ENCODE measurements around the gene GCNT2. TPM values are rescaled to one million over a fixed set of nuclear protein-coding genes. Genes with fewer than 3 reads are reported as not detected.
"Not testable (repeated sequence)": the region's sequence is repeated elsewhere in the genome, so short reads cannot be mapped to it uniquely, and the experiment has no call there.

The GCNT2 gene
- total and polyA plus RNA-seq, 2 of the 8 experiments (the other 6 are each of a cell fraction or from before 2014, with no cell fraction given), result 19.3 to 52.5 TPM

DNA sequence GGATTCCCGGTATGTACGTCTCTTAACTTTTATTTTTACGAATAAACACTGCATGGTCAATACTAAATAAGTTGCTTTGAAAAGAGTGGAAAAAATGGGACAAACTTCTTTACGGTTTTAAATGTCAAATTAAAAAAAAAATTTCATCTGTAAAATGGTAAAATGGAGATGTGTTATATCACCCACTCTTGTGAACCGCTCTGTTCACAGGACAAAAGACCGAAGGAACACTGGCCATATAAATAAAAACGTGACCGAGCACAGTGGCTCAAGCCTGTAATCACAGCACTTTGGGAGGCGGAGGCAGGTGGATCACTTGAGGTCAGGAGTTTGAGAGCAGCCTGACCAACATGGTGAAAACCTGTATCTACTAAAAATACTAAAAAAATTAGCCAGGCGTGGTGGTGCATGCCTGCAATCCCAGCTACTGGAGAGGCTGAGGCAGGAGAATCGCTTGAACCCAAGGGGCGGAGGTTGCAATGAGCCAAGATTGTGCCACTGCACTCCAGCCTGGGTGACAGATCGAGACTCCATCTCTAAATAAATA, 8.8 kb downstream of the GCNT2 start:
- H3K4me1 ChIP-seq (replicated peaks in 1 of 4; ENCODE audit: control insufficient read depth in 3 of 4, insufficient read depth in 4 of 4, low read length in 3 of 4); H3K36me3 ChIP-seq (ENCODE audit: control insufficient read depth in 2 of 4, insufficient read depth in 4 of 4, low read length in 3 of 4); H3K27me3 ChIP-seq (replicated peaks in 1 of 4; ENCODE audit: control insufficient read depth in 3 of 4, extremely low read depth in 1 of 4, insufficient read depth in 3 of 4, low read length in 3 of 4); H3K14ac ChIP-seq (ENCODE audit: insufficient read length); H3K9me3 ChIP-seq (ENCODE audit: insufficient read depth in 2 of 2, low read depth in 1 of 2, low read length in 1 of 2); H3K18ac ChIP-seq (ENCODE audit: extremely low read depth, low read length); H4K5ac ChIP-seq (ENCODE audit: insufficient read length, low read depth, low read length); H3K23ac ChIP-seq (ENCODE audit: insufficient read length); FAIRE-seq; H4K20me1 ChIP-seq (replicated peaks in 1 of 2; ENCODE audit: control insufficient read depth in 1 of 2, insufficient read depth in 2 of 2, low read length in 2 of 2); H3K4me3 ChIP-seq (ENCODE audit: extremely low read depth in 1 of 4, insufficient read depth in 2 of 4, low read depth in 3 of 4, low read length in 4 of 4); H2AFZ ChIP-seq (ENCODE audit: low read length); DNase-seq (ENCODE audit: low read depth in 1 of 2, low spot score in 2 of 2); H3K23me2 ChIP-seq (ENCODE audit: low read depth, low read length); H3K4ac ChIP-seq (replicated peaks; ENCODE audit: insufficient read length, low read depth, low read length); H2AK5ac ChIP-seq (ENCODE audit: low read depth, low read length); H2BK12ac ChIP-seq (ENCODE audit: low read depth, low read length); H3K79me2 ChIP-seq (ENCODE audit: control insufficient read depth in 1 of 2, insufficient read depth in 2 of 2, low read length in 2 of 2); H4K8ac ChIP-seq (ENCODE audit: extremely low read depth, insufficient read depth, low read length); H3K9ac ChIP-seq (replicated peaks in 1 of 4; ENCODE audit: extremely low read depth in 1 of 4, low read depth in 3 of 4, low read length in 3 of 4); H2BK120ac ChIP-seq (replicated peaks; ENCODE audit: low read depth, low read length); H3K79me1 ChIP-seq (ENCODE audit: low read depth, low read length); H2BK5ac ChIP-seq (ENCODE audit: low read depth, low read length); H3K56ac ChIP-seq (replicated peaks; ENCODE audit: insufficient read length, low read depth, low read length); H3K4me2 ChIP-seq (ENCODE audit: insufficient read depth in 1 of 2, low read depth in 2 of 2, low read length in 2 of 2); H2BK20ac ChIP-seq (ENCODE audit: low read length); H4K91ac ChIP-seq (replicated peaks; ENCODE audit: insufficient read length, low read length); H3K27ac ChIP-seq (ENCODE audit: low read depth, low read length): not testable (repeated sequence)
- peak overlapping the region; percentile 83; the same call in 1 of the 2 replicates for H2BK15ac ChIP-seq (ENCODE audit: low read length)
- 90% methylated on average over 13 of the region's 13 CpGs; no CpG with 5 or more reads in 1 of the 2 experiments for WGBS, 2 experiments (ENCODE audit: extremely low coverage in 1 of 2, insufficient coverage in 1 of 2, insufficient read length in 1 of 2, insufficient replicate concordance in 2 of 2, low coverage in 1 of 2, low lambda C conversion rate in 2 of 2, missing lambda C conversion rate in 1 of 2)
- ChIA-PET POLR2A (ENCODE audit: partially characterized antibody) (interaction anchor here (0.7 to 1.1 kb wide), 3 partner anchors 9 to 53 kb away, joined by 3 to 4 read pairs (median 3); partner anchors contain the start of gene GCNT2), CTCF (ENCODE audit: partially characterized antibody) (interaction anchor here (0.7 kb wide), 1 partner anchor 275 kb away, joined by 3 read pairs; no protein-coding TSS in a partner anchor)
